Effector CD4-positive, alpha-beta T cell (primary cell): ENCODE results near the gene GTPBP8.
A peak's percentile ranks its signal among the peaks of the same experiment; 100 is the strongest.

Experiments used
- DNase-seq: peaks from one replicate; pipeline ENCODE4 v3.0.0-alpha.2; 2020
- total RNA-seq: gene quantifications from one replicate; lab custom pipeline; 2026; lab: John Stamatoyannopoulos, UW

The GTPBP8 gene
- total RNA-seq, result 23.5 reads per million, percentile 50 among the genes with 10 or more reads in this experiment

- DNase-seq, result peak; percentile 73
Measured at GRCh38 chr3:112990672-112991602, at the start of gene GTPBP8. Gene GTPBP8, plus strand, starts transcription at chr3:112990984. Its CDS starts 16 bp downstream, at chr3:112991000.

- DNase-seq, result no peak
Measured at GRCh38 chr3:112948346-112948838, 42.4 kb upstream of the GTPBP8 start.

GRCh38 chr3:112956351-112956750 is 34.4 kb upstream of the GTPBP8 start:
- DNase-seq, result no peak

GRCh38 chr3:112958811-112959560 is 31.8 kb upstream of the GTPBP8 start:
- DNase-seq, result no peak

- DNase-seq, result no peak
Measured at GRCh38 chr3:112963683-112964082, 27.1 kb upstream of the GTPBP8 start.

GRCh38 chr3:112965656-112966055 is 25.1 kb upstream of the GTPBP8 start:
- DNase-seq, result no peak

- no peak for DNase-seq
Measured at GRCh38 chr3:112966633-112967032, 24.2 kb upstream of the GTPBP8 start.

- no peak for DNase-seq
Measured at GRCh38 chr3:112967425-112967824, 23.4 kb upstream of the GTPBP8 start.

GRCh38 chr3:112967828-112968227 is 23.0 kb upstream of the GTPBP8 start:
- no peak for DNase-seq

GRCh38 chr3:112972158-112972557 is 18.6 kb upstream of the GTPBP8 start:
- no peak for DNase-seq

- peak; percentile 14 for DNase-seq
Measured at GRCh38 chr3:112973325-112974177, 17.2 kb upstream of the GTPBP8 start.

GRCh38 chr3:112974178-112974517 is 16.6 kb upstream of the GTPBP8 start:
- DNase-seq, result no peak

- DNase-seq, result no peak
Measured at GRCh38 chr3:112974894-112975293, 15.9 kb upstream of the GTPBP8 start, which contains the start of gene CD200R1. Gene CD200R1, minus strand, starts transcription at chr3:112975103. Its CDS starts 246 bp downstream, at chr3:112974857.

- DNase-seq, result no peak
Measured at GRCh38 chr3:112976001-112976400, 14.8 kb upstream of the GTPBP8 start.

- DNase-seq, result no peak
Measured at GRCh38 chr3:112976953-112977352, 13.8 kb upstream of the GTPBP8 start.

- DNase-seq, result peak; percentile 31
Measured at GRCh38 chr3:112979244-112979832, 11.4 kb upstream of the GTPBP8 start.

- DNase-seq, result no peak
Measured at GRCh38 chr3:112980080-112980479, 10.7 kb upstream of the GTPBP8 start.

GRCh38 chr3:112982710-112983109 is 8.1 kb upstream of the GTPBP8 start:
- no peak for DNase-seq

- DNase-seq, result peak; percentile 24
Measured at GRCh38 chr3:112984485-112984884, 6.3 kb upstream of the GTPBP8 start.

- DNase-seq, result no peak
Measured at GRCh38 chr3:112987710-112988334, 3.0 kb upstream of the GTPBP8 start.

- DNase-seq, result no peak
Measured at GRCh38 chr3:112995800-112996199, 5.0 kb downstream of the GTPBP8 start.

- no peak for DNase-seq
Measured at GRCh38 chr3:113000691-113001090, 9.9 kb downstream of the GTPBP8 start.
